OCI-LY1 (cell line): ENCODE measurements around the gene NIM1K.

ENCODE experiments used
- H2AFZ ChIP-seq: fragments of 200-600 bp; sonication (generic), shearing (Covaris generic); 2 replicates; pipeline ENCODE4 v1.6.0; 2014; ENCODE audit warnings: antibody characterized with exemption, mild to moderate bottlenecking, low read length
- H3F3A ChIP-seq: fragments of 200-600 bp; sonication (generic), shearing (Covaris generic); 2 replicates; pipeline ENCODE4 v1.6.0; 2014; ENCODE audit warnings: mild to moderate bottlenecking, antibody characterized with exemption, low read length, moderate library complexity; ENCODE audit not compliant: insufficient read depth
- H3K27ac ChIP-seq: fragments of 200-600 bp; sonication (generic); 2 replicates; pipeline ENCODE4 v1.5.1; 2014; ENCODE audit warnings: low read length, mixed run types, mild to moderate bottlenecking, low read depth; ENCODE audit not compliant: poor library complexity, severe bottlenecking
- H3K27me3 ChIP-seq: fragments of 200-600 bp; sonication (generic); 2 replicates; pipeline ENCODE4 v1.6.0; 2014; ENCODE audit warnings: antibody characterized with exemption, mild to moderate bottlenecking, low read length, moderate library complexity; ENCODE audit not compliant: insufficient read depth
- H3K36me3 ChIP-seq: fragments of 200-600 bp; sonication (generic); 2 replicates; pipeline ENCODE4 v1.6.1; 2014; ENCODE audit warnings: mild to moderate bottlenecking, antibody characterized with exemption, low read length, moderate library complexity, mixed read lengths; ENCODE audit not compliant: insufficient read depth
- H3K4me1 ChIP-seq: fragments of 200-600 bp; sonication (generic); 2 replicates; pipeline ENCODE4 v1.5.1; 2014; ENCODE audit warnings: mild to moderate bottlenecking, low read length, moderate library complexity; ENCODE audit not compliant: insufficient read depth, severe bottlenecking
- H3K4me2 ChIP-seq: fragments of 200-600 bp; sonication (generic), shearing (Covaris generic); 2 replicates; pipeline ENCODE4 v1.6.1; 2014; ENCODE audit warnings: low read length
- H3K4me3 ChIP-seq: fragments of 200-600 bp; sonication (generic); 2 replicates; pipeline ENCODE4 v1.5.1; 2014; ENCODE audit warnings: low read length, low read depth, mild to moderate bottlenecking, mixed read lengths; ENCODE audit not compliant: poor library complexity, severe bottlenecking
- H3K79me2 ChIP-seq: fragments of 200-600 bp; shearing (Covaris generic); 2 replicates; pipeline ENCODE4 v1.6.1; 2016; ENCODE audit warnings: mixed run types, low read length, mixed read lengths; ENCODE audit not compliant: insufficient read depth
- H3K9ac ChIP-seq: fragments of 200-600 bp; sonication (generic), shearing (Covaris generic); 2 replicates; pipeline ENCODE4 v1.6.1; 2014; ENCODE audit warnings: mild to moderate bottlenecking, low read length, mixed read lengths
- H3K9me2 ChIP-seq: fragments of 200-600 bp; sonication (generic), shearing (Covaris generic); 2 replicates; pipeline ENCODE4 v1.6.1; 2014; ENCODE audit warnings: low read depth, mild to moderate bottlenecking, low read length, mixed read lengths
- H3K9me3 ChIP-seq: fragments of 200-600 bp; shearing (Covaris generic); 2 replicates; pipeline ENCODE4 v1.6.1; 2014; ENCODE audit warnings: low read length, mixed read lengths
- H4K20me1 ChIP-seq: fragments of 200-600 bp; sonication (generic), shearing (Covaris generic); 2 replicates; pipeline ENCODE4 v1.6.0; 2016; ENCODE audit warnings: mild to moderate bottlenecking, low read length; ENCODE audit not compliant: insufficient read depth
- CTCF ChIP-seq: fragments of 200-600 bp; sonication (generic), shearing (Covaris generic); IDR thresholded peaks from 2 replicates; pipeline ENCODE4 v1.5.1; 2017; ENCODE audit warnings: mild to moderate bottlenecking, antibody characterized with exemption, low read length, moderate library complexity, mixed read lengths
- EZH2 ChIP-seq: fragments of 200-600 bp; sonication (generic), shearing (Covaris generic); IDR thresholded peaks from 2 replicates; pipeline ENCODE4 v1.8.0; 2017; ENCODE audit warnings: borderline replicate concordance, mixed run types, mild to moderate bottlenecking, antibody characterized with exemption, low read length, moderate library complexity, mixed read lengths

NIM1K gene

GRCh38 chr5:43286623-43287022 is 94.6 kb downstream of the NIM1K start:
- Histone ChIP-seq H3K9ac (no peak overlapping the region), H3K79me2 (no peaks in the 10 kb centered on the region), H2AFZ (no peak overlapping the region), H3K4me3 (no peak overlapping the region), H3K9me3 (no peaks in the 10 kb centered on the region), H4K20me1 (no peaks in the 10 kb centered on the region), H3F3A (no peaks in the 10 kb centered on the region), H3K27ac (no peak overlapping the region), H3K9me2 (no peaks in the 10 kb centered on the region), H3K4me1 (no peaks in the 10 kb centered on the region), H3K27me3 (no peaks in the 10 kb centered on the region), H3K36me3 (peaks cover 51% of the 10 kb centered on the region), H3K4me2 (no peak overlapping the region)
- TF ChIP-seq CTCF (no peak), EZH2 (no peak)

- H3K79me2 ChIP-seq = no peaks in the 10 kb centered on the region
- TF ChIP-seq CTCF (no peak), EZH2 (no peak)
- H3K27ac ChIP-seq = no peak overlapping the region
- H2AFZ ChIP-seq = no peak overlapping the region
- H3K9me3 ChIP-seq = no peaks in the 10 kb centered on the region
- no peaks in the 10 kb centered on the region for H4K20me1 ChIP-seq
- no peaks in the 10 kb centered on the region for H3K9me2 ChIP-seq
- no peak overlapping the region for H3K9ac ChIP-seq
- H3K4me2 ChIP-seq = no peak overlapping the region
- H3K27me3 ChIP-seq = no peaks in the 10 kb centered on the region
- H3F3A ChIP-seq = no peaks in the 10 kb centered on the region
- no peak overlapping the region for H3K4me3 ChIP-seq
- no peaks in the 10 kb centered on the region for H3K4me1 ChIP-seq
- H3K36me3 ChIP-seq = peaks cover 57% of the 10 kb centered on the region
Measured at GRCh38 chr5:43287493-43287892, 95.5 kb downstream of the NIM1K start.

GRCh38 chr5:43288269-43288831 is 96.3 kb downstream of the NIM1K start:
- no peaks in the 10 kb centered on the region for H3K9me2 ChIP-seq
- H3F3A ChIP-seq = no peaks in the 10 kb centered on the region
- H3K27ac ChIP-seq = no peak overlapping the region
- H3K4me2 ChIP-seq = no peak overlapping the region
- no peak overlapping the region for H2AFZ ChIP-seq
- no peak overlapping the region for H3K9ac ChIP-seq
- no peaks in the 10 kb centered on the region for H3K79me2 ChIP-seq
- H3K9me3 ChIP-seq = no peaks in the 10 kb centered on the region
- H3K4me1 ChIP-seq = no peaks in the 10 kb centered on the region
- no peak for TF ChIP-seq CTCF
- TF ChIP-seq EZH2 = no peak
- H3K4me3 ChIP-seq = no peak overlapping the region
- H4K20me1 ChIP-seq = no peaks in the 10 kb centered on the region
- no peaks in the 10 kb centered on the region for H3K27me3 ChIP-seq
- H3K36me3 ChIP-seq = peaks cover 65% of the 10 kb centered on the region
